HL-60 (cell line): Measurements from ENCODE around the gene SERPINB5.

Experiments
- DNase-seq, 2 experiments: peaks; one replicate each; pipeline ENCODE4 v3.0.0-alpha.2; 2010 to 2020; ENCODE audit warnings: low read depth in 1 of 2, low spot score in 1 of 2
- H3K27ac ChIP-seq: fragments of 250-450 bp; sonication (Bioruptor Pico); replicated peaks from 2 replicates; pipeline ENCODE4 v1.5.1; 2020; ENCODE audit warnings: mild to moderate bottlenecking, moderate library complexity
- H3K27me3 ChIP-seq: fragments of 250-450 bp; sonication (Bioruptor Pico); 2 replicates; pipeline ENCODE4 v1.5.1; 2021; ENCODE audit warnings: mild to moderate bottlenecking, moderate library complexity; ENCODE audit not compliant: insufficient read depth, poor library complexity, severe bottlenecking
- H3K4me3 ChIP-seq: replicated peaks from 2 replicates; pipeline ENCODE4 v1.5.1; 2011; ENCODE audit warnings: mild to moderate bottlenecking, control low read depth, low read length; ENCODE audit not compliant: insufficient read depth
- CTCF ChIP-seq: IDR thresholded peaks from one replicate; pipeline ENCODE4 v1.5.1; 2011; ENCODE audit warnings: low read length, control low read depth, inconsistent platforms; ENCODE audit not compliant: insufficient read depth
- GABPA ChIP-seq: IDR thresholded peaks from 2 replicates; pipeline ENCODE4 v1.6.1; 2012; ENCODE audit warnings: low read depth
- POLR2AphosphoS5 ChIP-seq: IDR thresholded peaks from 2 replicates; pipeline ENCODE4 v1.6.1; 2012; ENCODE audit warnings: low read depth
- SPI1 ChIP-seq: IDR thresholded peaks from 2 replicates; pipeline ENCODE4 v1.6.1; 2012; ENCODE audit warnings: low read depth, mild to moderate bottlenecking, borderline replicate concordance
- long read RNA-seq: library from polyadenylated mRNA; unstranded; transcript quantifications from one replicate; pipeline ENCODE4 v2.0.0, GENCODE V29; 2020
- TF ChIP-seq, protein P1 (sequence below): IDR thresholded peaks from 2 replicates; pipeline ENCODE4 v1.6.1; 2012; ENCODE audit warnings: low read depth; ENCODE audit not compliant: insufficient replicate concordance

SERPINB5 gene, protein sequence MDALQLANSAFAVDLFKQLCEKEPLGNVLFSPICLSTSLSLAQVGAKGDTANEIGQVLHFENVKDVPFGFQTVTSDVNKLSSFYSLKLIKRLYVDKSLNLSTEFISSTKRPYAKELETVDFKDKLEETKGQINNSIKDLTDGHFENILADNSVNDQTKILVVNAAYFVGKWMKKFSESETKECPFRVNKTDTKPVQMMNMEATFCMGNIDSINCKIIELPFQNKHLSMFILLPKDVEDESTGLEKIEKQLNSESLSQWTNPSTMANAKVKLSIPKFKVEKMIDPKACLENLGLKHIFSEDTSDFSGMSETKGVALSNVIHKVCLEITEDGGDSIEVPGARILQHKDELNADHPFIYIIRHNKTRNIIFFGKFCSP
- long read RNA-seq = 0 reads

GRCh38 chr18:63476668-63477067 lies at the start of gene SERPINB5:
Gene SERPINB5 (plus strand): TSS chr18:63476958. CDS start chr18:63484429, 7,471 bp downstream.
- no peak for DNase-seq
- TF ChIP-seq CTCF (no peak), POLR2AphosphoS5 (no peak), SPI1 (no peak), GABPA (no peak)
- TF ChIP-seq, protein P1, sequence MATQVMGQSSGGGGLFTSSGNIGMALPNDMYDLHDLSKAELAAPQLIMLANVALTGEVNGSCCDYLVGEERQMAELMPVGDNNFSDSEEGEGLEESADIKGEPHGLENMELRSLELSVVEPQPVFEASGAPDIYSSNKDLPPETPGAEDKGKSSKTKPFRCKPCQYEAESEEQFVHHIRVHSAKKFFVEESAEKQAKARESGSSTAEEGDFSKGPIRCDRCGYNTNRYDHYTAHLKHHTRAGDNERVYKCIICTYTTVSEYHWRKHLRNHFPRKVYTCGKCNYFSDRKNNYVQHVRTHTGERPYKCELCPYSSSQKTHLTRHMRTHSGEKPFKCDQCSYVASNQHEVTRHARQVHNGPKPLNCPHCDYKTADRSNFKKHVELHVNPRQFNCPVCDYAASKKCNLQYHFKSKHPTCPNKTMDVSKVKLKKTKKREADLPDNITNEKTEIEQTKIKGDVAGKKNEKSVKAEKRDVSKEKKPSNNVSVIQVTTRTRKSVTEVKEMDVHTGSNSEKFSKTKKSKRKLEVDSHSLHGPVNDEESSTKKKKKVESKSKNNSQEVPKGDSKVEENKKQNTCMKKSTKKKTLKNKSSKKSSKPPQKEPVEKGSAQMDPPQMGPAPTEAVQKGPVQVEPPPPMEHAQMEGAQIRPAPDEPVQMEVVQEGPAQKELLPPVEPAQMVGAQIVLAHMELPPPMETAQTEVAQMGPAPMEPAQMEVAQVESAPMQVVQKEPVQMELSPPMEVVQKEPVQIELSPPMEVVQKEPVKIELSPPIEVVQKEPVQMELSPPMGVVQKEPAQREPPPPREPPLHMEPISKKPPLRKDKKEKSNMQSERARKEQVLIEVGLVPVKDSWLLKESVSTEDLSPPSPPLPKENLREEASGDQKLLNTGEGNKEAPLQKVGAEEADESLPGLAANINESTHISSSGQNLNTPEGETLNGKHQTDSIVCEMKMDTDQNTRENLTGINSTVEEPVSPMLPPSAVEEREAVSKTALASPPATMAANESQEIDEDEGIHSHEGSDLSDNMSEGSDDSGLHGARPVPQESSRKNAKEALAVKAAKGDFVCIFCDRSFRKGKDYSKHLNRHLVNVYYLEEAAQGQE = no peak
- Histone ChIP-seq H3K27me3 (no peaks in the 10 kb centered on the region), H3K4me3 (no peak within 1 kb of the TSS), H3K27ac (no peak within 1 kb of the TSS)

DNA sequence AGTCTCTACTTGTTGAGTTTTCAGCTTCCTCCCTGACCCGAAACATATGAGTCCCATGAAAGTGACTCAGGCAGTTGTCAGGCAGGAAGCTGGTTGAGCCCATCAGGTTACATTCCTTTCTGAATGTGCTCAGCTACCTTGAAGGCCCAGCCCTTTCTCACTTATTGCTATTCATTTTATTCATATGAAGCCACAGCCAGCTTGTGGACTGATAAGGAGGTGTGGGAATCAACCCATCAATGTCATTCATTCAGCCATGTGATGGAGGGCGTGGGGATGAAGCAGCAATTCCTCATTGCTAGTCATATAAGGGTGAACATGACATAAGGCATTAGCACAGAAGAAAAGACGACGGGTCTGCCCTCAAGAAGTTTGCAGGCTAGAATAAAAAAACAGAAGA lies 49.2 kb upstream of the SERPINB5 start:
- DNase-seq = no peak
- Histone ChIP-seq H3K27ac (no peak overlapping the region), H3K27me3 (no peaks in the 10 kb centered on the region), H3K4me3 (no peak overlapping the region)
- TF ChIP-seq GABPA (no peak), SPI1 (no peak), CTCF (no peak), POLR2AphosphoS5 (no peak)
- TF ChIP-seq, protein P1 = no peak

DNA sequence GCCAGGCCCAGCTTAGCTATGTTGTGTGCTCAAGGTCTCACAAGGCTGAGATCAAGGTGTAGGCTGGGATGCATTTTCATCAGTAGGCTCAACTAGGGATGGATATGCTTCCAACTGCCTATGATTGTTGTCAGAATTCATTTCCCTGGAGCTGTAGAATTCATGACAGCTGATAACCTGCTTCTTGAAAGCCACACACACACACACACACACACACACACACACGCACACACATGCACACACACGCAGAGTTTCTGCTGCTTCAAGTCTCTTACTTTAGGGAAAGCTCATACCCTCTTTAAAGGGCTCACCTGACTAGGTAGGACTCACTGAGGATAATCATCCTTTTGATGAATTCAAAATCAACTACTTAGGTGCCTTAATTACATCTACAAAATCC lies 46.2 kb upstream of the SERPINB5 start:
- Histone ChIP-seq H3K27me3 (no peaks in the 10 kb centered on the region), H3K27ac (no peak overlapping the region), H3K4me3 (no peak overlapping the region)
- DNase-seq = no peak
- TF ChIP-seq, protein P1 = no peak
- TF ChIP-seq SPI1 (no peak), POLR2AphosphoS5 (no peak), CTCF (no peak), GABPA (no peak)
